GM21619 (cell line): ENCODE results near the gene CDH4.

Source experiments
- ATAC-seq: cut with Tn5 transposase; IDR thresholded peaks from one replicate; pipeline ENCODE4 v1.9.1; 2021; ENCODE audit not compliant: unreplicated experiment

CDH4 gene

GRCh38 chr20:61697666-61698597 lies 445.9 kb downstream of the CDH4 start:
- ATAC-seq: no peak

GRCh38 chr20:61698598-61699494 lies 446.8 kb downstream of the CDH4 start:
- ATAC-seq: no peak

DNA sequence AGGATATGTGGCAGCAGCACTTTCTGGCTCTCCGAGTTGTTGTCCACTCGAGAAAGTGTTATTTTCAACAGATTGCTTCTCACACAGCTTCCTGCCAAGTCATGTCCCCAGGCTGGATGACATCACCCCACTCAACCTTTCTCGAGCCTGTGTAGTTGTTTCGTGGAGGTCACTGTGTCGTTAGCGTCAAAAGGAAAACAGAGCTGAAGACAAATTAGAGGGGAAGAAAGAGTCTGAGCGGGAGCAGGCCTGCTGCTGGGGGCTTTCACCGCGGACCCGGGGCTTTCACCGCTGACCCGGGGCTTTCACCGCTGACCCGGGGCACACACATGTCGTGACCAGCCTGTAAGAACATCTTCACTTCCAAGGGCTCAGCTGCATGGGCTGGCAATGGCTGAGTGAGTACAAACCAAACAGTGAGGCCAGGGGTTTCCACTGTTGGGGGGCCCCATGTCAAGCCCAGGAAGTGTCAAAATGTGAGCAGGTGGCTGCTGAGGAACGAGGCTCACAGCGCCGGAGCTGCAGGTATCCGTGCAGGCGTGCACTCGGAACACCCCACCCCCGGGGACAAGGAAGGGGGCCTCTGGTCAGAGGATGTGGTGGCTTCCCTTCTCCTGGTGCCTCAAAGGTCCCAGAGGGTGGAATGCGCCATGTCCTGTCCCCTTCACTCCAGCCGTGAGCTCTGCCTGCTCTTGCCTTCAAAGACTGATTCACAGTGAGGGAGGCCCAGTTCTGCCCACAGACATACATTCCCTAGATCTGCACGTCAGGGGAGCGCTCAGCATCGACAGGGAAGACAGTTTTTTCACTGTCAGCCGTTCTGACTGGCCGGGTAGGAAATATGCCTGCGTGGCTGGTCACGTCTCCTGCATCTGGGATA lies 447.7 kb downstream of the CDH4 start:
- no peak for ATAC-seq

- no peak for ATAC-seq
Observed at GRCh38 chr20:61700595-61701140, 448.6 kb downstream of the CDH4 start.

GRCh38 chr20:61701401-61701800 lies 449.3 kb downstream of the CDH4 start:
- ATAC-seq: no peak

- ATAC-seq: no peak
Observed at GRCh38 chr20:61701802-61702201, 449.7 kb downstream of the CDH4 start.

DNA sequence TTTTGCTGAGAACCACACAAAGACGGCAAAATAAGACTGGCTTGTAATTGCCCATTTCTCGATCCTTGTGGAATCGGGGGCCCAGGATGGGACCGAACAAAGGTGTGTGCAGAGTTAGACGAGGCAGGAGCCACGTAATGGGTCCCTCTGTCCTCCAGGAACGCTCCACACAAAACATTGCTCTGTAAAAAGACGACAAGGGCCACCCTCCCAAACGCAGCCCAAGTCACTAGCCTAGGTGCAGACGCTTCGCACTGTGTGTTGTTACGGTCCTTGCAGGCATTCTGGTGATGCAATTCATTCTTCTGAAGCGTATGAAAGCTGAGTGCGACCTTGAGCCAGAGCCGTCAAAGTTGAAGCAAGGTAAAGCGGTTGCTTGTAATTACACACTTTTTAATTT lies 450.2 kb downstream of the CDH4 start:
- ATAC-seq: no peak

- ATAC-seq: no peak
Observed at GRCh38 chr20:61704661-61705060, 452.6 kb downstream of the CDH4 start.

DNA sequence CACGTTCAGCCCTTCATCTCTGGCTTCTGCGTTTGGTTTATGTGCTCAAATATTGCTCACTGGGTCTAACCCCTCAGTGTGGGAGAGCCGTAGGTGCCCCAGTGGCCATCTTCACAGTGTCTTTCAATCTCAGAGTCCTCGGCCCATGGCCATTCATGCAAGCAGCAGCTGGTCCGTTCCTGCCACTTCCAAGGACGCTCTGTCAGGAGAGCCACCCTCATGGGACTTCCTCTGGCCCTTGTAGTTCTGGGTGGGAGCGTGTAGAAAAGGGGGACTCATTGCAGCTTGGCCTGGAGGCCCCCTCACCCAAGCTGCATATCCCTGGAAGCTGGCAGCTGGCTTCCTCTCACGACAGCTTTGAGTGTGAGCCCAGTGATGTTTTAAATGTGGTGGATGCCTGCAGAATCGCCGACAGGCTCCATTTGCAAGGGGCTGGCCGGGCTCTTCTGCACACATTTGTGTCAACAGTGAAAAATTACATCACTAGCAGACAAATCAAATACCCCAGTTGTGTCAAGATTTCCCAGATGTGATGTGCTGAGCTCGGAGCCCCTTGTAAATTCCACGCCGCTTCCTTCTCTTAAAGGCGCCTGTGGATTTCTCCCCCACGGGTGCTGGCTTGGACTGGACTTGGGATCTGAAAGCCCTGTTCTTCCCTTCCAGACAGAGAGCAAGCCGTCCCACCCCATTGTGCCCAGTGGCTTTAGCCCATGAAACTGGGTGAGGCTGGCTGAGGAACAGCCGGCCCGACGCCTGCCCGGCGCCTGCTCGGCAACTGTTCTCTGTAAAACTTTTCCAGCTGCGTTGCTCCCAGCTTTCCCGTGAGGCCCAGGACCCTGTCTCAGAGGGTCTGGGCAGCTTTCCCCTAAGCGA lies 453.6 kb downstream of the CDH4 start:
- no peak for ATAC-seq

DNA sequence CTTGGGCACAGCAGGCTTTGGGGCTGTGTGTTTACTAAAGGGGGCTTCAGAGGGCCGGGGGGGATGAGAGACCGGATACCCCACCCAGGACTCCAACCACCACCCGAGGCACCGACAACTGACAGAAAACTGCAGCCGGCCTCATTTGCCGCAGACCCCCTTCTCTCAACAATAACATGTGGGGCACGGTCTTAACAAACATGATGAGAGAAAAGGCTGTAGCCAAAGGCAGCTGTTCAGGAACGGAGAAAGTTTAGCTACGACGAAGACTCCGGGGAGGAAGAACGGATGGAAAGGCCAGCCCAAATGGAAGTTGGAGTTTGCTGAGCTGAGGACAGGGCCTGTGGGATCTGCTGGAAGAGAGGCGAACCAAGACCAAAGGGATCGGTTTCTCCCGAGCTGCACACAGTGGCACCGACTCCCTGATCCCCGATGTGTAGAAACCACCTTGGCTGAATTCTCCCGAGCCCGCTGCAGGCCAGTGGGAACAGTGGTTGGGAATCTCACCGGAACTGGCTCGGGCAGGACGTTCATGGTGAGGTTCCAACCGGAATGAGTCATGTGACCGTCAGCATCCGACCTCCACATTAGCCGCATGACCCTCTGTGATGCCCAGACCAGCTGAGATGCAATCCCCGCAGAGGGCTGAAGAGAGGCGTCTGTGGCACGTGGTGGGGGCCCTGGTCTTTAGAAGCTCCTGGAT lies 454.3 kb downstream of the CDH4 start:
- ATAC-seq: no peak

GRCh38 chr20:61708891-61709290 lies 456.8 kb downstream of the CDH4 start:
- no peak for ATAC-seq

- no peak for ATAC-seq
Observed at GRCh38 chr20:61710108-61710507, 458.0 kb downstream of the CDH4 start.

GRCh38 chr20:61712688-61713087 lies 460.6 kb downstream of the CDH4 start:
- ATAC-seq: no peak

DNA sequence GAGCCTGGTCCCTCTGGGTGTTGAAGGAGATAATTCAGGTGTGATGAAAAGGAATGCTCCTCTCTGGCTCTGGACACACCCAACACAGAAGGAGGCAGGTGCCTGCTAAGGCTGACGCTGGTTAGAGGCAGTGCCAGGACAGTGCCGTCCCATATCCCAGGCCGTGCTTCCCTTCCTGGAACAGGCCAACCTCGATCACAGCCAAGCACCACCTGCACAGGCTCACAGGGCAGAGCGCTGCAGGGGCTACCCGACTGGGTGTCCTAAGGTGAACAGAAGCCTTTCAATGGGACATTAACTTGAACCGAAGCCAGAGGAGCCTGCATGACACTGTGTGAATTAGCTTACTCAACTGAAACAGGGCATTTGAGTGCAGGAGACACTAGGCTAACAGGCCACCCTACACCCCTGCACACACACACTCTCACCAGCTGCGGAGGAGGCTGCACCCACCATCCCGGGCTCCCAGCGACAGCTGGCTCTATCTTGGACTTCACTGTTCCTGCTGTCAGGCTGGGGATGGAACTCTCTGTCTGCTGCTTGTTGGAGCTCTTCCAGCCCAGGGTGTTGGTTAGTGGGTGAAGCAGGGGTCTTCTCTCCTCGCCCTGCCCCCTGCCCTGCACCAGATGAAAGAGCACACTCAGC lies 466.4 kb downstream of the CDH4 start:
- ATAC-seq: no peak

DNA sequence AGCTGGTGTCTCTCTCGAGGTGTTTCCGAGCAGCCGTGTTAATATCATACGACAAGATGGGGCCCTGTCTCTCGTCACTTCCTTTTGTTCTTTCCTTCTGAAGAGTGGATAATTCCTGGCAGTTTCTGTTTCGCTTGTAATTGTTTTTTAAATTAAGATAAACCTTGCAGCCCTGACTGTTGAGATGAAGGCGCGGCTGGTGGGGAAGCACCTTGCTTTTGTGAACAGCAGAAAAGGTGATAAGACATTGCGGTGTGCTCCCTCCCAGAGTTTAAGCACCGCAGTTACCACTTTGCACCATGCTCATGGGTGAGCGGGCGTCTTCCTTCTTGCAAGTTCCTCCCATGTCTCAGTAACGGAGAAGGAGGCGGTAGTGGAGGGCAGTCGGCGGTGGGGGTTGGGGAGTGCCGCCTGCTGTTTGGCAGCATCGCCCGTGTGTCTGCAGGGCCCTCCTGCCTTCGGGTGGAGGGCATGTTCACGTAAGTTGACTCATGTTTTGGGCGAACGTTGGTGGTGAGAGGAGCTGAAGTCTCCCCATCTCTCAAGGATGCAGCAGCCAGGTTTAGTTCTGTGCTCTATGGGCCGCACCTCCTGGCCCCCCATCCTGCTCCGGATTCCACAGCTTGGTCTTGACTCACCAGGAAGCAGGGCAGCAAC lies 467.8 kb downstream of the CDH4 start:
- ATAC-seq: no peak

DNA sequence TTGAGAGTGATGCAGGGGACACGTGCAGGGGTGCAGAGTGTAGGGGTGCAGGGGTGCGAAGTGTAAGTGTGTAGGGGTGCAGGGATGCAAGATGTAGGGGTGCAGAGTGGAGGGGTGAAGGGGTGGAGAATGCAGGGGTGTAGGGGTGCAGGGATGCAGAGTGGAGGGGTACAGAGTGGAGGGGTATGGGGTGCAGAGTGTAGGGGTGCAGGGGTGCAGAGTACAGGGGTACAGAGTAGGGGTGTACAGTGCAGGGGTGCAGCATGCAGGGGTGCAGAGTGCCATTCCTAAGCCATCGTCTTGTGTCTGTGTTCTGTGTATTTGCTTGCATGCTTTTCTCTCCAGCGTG lies 468.3 kb downstream of the CDH4 start:
- ATAC-seq: no peak

GRCh38 chr20:61722146-61722678 lies 470.2 kb downstream of the CDH4 start:
- no peak for ATAC-seq
